HepG2 (cell line): ENCODE data around the gene ZFP36L2. TPM values are rescaled to one million over a fixed set of nuclear protein-coding genes. Genes with fewer than 3 reads are reported as not detected.

Source experiments
- CENPX ChIP-seq: sonication (generic); formaldehyde crosslinking; IDR thresholded peaks from 2 replicates; pipeline ENCODE4 v1.9.0; 2021; ENCODE audit warnings: mild to moderate bottlenecking, missing genetic modification reagents, moderate library complexity
- DRAP1 ChIP-seq: IDR thresholded peaks from 2 replicates; pipeline ENCODE4 v1.6.1; 2016; ENCODE audit warnings: missing genetic modification reagents, missing compliant biosample characterization
- ERF ChIP-seq: IDR thresholded peaks from 2 replicates; pipeline ENCODE4 v1.6.1; 2018; ENCODE audit warnings: missing biosample characterization, missing genetic modification reagents
- FUBP1 ChIP-seq: sonication (generic); formaldehyde crosslinking; IDR thresholded peaks from 2 replicates; pipeline ENCODE4 v1.5.1; 2020; ENCODE audit warnings: missing genetic modification reagents, mild to moderate bottlenecking, borderline replicate concordance
- GTF2F1 ChIP-seq: fragments of 150-350 bp; IDR thresholded peaks from 2 replicates; pipeline ENCODE4 v1.6.1; 2014; ENCODE audit warnings: low read length
- IKZF1 ChIP-seq: fragments of 450-650 bp; IDR thresholded peaks from 2 replicates; pipeline ENCODE4 v1.7.1; 2016
- IKZF5 ChIP-seq: IDR thresholded peaks from 2 replicates; pipeline ENCODE4 v1.6.1; 2018; ENCODE audit warnings: missing genetic modification reagents, mild to moderate bottlenecking, missing compliant biosample characterization
- IRX3 ChIP-seq: sonication (generic); formaldehyde crosslinking; IDR thresholded peaks from 2 replicates; pipeline ENCODE4 v1.8.1; 2023; ENCODE audit warnings: mild to moderate bottlenecking, low read depth, missing genetic modification reagents, borderline replicate concordance
- KDM3A ChIP-seq: IDR thresholded peaks from 2 replicates; pipeline ENCODE4 v1.6.1; 2018; ENCODE audit warnings: low read depth, missing compliant biosample characterization
- KMT2B ChIP-seq: IDR thresholded peaks from 2 replicates; pipeline ENCODE4 v1.6.1; 2016; ENCODE audit warnings: missing genetic modification reagents, missing compliant biosample characterization
- MZF1 ChIP-seq: sonication (generic); formaldehyde crosslinking; IDR thresholded peaks from 2 replicates; pipeline ENCODE4 v1.8.1; 2023; ENCODE audit warnings: mild to moderate bottlenecking, missing genetic modification reagents, borderline replicate concordance
- PAXIP1 ChIP-seq: sonication (generic); formaldehyde crosslinking; conservative IDR thresholded peaks from 2 replicates; pipeline ENCODE4 v1.4.0; 2020; ENCODE audit warnings: mild to moderate bottlenecking, missing genetic modification reagents, moderate library complexity
- PHB2 ChIP-seq: fragments of 450-650 bp; IDR thresholded peaks from 2 replicates; pipeline ENCODE4 v1.6.1; 2018; ENCODE audit not compliant: partially characterized antibody
- RARG ChIP-seq: sonication (generic); formaldehyde crosslinking; IDR thresholded peaks from 2 replicates; pipeline ENCODE4 v1.4.0; 2020; ENCODE audit warnings: low read depth, mild to moderate bottlenecking, missing genetic modification reagents
- TBP ChIP-seq: sonication (generic); formaldehyde crosslinking; IDR thresholded peaks from 2 replicates; pipeline ENCODE4 v1.5.0; 2020; ENCODE audit warnings: missing genetic modification reagents
- ZBTB1 ChIP-seq: sonication (generic); formaldehyde crosslinking; IDR thresholded peaks from 2 replicates; pipeline ENCODE4 v1.4.0; 2020; ENCODE audit warnings: missing genetic modification reagents, borderline replicate concordance
- ZBTB25 ChIP-seq: IDR thresholded peaks from 2 replicates; pipeline ENCODE4 v1.6.1; 2018; ENCODE audit warnings: missing genetic modification reagents
- ZEB1 ChIP-seq: IDR thresholded peaks from 2 replicates; pipeline ENCODE4 v1.6.1; 2012; ENCODE audit warnings: mild to moderate bottlenecking, low read depth, inconsistent platforms; ENCODE audit not compliant: insufficient replicate concordance
- ZNF878 ChIP-seq: sonication (generic); formaldehyde crosslinking; IDR thresholded peaks from 2 replicates; pipeline ENCODE4 v1.8.1; 2023; ENCODE audit warnings: mild to moderate bottlenecking, missing genetic modification reagents, moderate library complexity
- polyA plus RNA-seq, 8 experiments: library from polyadenylated mRNA; depleted of rRNA in 3 of 8; stranded (reverse) in 7 of 8; unstranded in 1 of 8; fragments of >200 nt; fragmentation: Illumina TruSeq in 4 of 8; extraction: Trizol in 4 of 8; gene quantifications; 2 replicates each; pipeline versions ENCODE4 v1.2.1 to v1.2.3, GENCODE V29; 2011 to 2016; ENCODE audit warnings: low read depth in 4 of 8, missing spikeins in 1 of 8, mixed read lengths in 1 of 8; ENCODE audit not compliant: insufficient read depth in 1 of 8
- total RNA-seq, 5 experiments: library from RNA; depleted of rRNA; stranded (reverse); fragments of >200 nt; fragmentation: Illumina TruSeq; extraction: Trizol; gene quantifications; 2 replicates each; pipeline ENCODE4 v1.2.3, GENCODE V29; 2016; ENCODE audit warnings: low read depth in 1 of 5

The ZFP36L2 gene
- total and polyA plus RNA-seq, 2 of the 13 experiments (the other 11 are each of a cell fraction or from before 2014, with no cell fraction given), result 11.2 to 21.8 TPM

GRCh38 chr2:43190311-43191052, 35.9 kb downstream of the ZFP36L2 start (continued):
- TF ChIP-seq FUBP1 (CRISPR knock-in tag), result no peak
- TF ChIP-seq KDM3A (CRISPR knock-in tag), result no peak
- no peak for TF ChIP-seq ZBTB25 (CRISPR knock-in tag)
- no peak for TF ChIP-seq IKZF1
- no peak for TF ChIP-seq ZEB1
- no peak for TF ChIP-seq ERF (CRISPR knock-in tag)
- no peak for TF ChIP-seq MZF1 (CRISPR knock-in tag)
- TF ChIP-seq PHB2, result no peak
- 0 out of 2 replicates have a peak, but pooled peaks have one; percentile 15 for TF ChIP-seq IKZF5 (CRISPR knock-in tag)
- TF ChIP-seq RARG (CRISPR knock-in tag), result no peak
- TF ChIP-seq CENPX, result no peak
- no peak for TF ChIP-seq ZBTB1 (CRISPR knock-in tag)
- no peak for TF ChIP-seq TBP (CRISPR knock-in tag)
- TF ChIP-seq KMT2B (CRISPR knock-in tag), result no peak
- no peak for TF ChIP-seq PAXIP1
- no peak for TF ChIP-seq IRX3 (CRISPR knock-in tag)
- no peak for TF ChIP-seq ZNF878 (CRISPR knock-in tag)
- TF ChIP-seq DRAP1 (CRISPR knock-in tag), result no peak
- TF ChIP-seq GTF2F1, result no peak
